ENCODE results near the gene WNT6. TPM values are rescaled to one million over a fixed set of nuclear protein-coding genes. Genes with fewer than 3 reads are reported as not detected.

WNT6 gene
- total RNA-seq, 4 donors from 2014 or later: 1.3 to 4.2 (median 4.0) TPM

DNA sequence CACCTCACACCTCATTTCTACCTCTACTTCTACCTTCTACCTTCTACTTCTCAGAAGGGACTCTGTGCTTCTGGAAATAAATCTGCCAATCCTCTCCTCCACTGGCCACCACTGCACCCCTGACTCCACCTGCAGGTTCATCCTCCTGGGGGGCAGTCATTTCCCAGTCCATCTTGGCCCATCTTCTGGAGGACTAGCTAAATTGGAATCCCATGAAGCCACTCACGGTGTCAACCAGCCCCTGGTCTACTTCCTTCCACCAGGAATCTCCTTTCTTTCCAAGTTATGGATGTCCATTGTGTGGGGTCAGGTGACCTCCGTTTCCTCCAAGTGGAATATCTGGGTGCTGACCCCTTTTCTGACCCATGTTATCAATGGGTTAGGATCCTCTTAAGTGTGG is 24.9 kb downstream of the WNT6 start:
- 95 to 100% methylated on average over 1 to 2 of the region's 2 CpGs for WGBS, 2 donors (ENCODE audit: low coverage in 1 of 2)

DNA sequence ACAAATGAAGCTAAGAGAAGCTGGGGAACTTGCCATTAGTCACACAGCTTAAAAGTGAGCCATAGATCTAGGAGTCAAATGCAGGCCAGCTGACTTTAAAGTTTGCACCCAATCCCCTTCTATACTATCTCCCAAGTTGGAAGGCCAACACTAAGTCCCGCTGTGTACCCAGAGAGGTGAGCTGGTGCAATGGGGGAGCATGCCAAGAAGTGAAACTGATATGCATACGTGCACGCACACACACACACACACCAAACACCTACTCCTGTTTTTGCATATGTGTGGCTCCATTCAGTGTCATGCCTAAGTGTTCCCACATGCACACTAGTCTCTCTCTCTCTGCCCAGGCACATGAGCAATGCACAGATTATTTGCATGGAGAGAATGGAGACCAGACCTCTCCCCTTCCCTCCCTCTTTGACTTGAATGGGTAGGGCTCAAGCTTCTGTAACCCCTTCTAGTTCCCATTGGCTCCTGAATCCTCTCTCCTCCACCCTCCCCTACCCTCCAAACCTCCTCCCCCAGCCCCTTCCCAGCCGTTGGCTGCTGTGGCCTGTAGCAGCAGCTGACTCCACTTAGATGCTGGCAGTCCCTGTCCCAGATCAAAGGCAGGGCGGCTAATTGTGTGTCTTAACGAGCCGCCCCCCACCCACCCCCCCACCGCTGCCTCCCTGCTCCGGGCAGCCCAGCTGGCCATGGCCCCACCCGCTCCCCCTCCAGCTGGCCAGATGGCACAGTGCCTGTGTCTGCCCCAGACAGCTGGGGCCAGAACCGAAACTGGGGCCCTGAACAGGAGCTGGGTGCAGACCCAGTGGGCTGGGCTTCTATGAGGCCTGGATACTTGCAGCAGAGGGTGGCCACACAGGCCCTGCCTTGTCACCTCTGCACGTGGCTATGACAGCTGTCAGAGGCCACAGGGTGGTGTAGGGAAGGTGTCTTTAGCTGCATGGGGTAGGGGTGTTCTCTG is 26.7 kb downstream of the WNT6 start:
- no peak for TF ChIP-seq POLR2A (IDR thresholded peaks at IDR 0.05)
- no peak for TF ChIP-seq POLR2AphosphoS5 (IDR thresholded peaks at IDR 0.05)
- TF ChIP-seq EP300 (IDR thresholded peaks at IDR 0.05): no peak
- TF ChIP-seq, protein P1, sequence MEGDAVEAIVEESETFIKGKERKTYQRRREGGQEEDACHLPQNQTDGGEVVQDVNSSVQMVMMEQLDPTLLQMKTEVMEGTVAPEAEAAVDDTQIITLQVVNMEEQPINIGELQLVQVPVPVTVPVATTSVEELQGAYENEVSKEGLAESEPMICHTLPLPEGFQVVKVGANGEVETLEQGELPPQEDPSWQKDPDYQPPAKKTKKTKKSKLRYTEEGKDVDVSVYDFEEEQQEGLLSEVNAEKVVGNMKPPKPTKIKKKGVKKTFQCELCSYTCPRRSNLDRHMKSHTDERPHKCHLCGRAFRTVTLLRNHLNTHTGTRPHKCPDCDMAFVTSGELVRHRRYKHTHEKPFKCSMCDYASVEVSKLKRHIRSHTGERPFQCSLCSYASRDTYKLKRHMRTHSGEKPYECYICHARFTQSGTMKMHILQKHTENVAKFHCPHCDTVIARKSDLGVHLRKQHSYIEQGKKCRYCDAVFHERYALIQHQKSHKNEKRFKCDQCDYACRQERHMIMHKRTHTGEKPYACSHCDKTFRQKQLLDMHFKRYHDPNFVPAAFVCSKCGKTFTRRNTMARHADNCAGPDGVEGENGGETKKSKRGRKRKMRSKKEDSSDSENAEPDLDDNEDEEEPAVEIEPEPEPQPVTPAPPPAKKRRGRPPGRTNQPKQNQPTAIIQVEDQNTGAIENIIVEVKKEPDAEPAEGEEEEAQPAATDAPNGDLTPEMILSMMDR (IDR thresholded peaks at IDR 0.05): no peak
- H3K27me3 ChIP-seq: peaks cover 41% of the 10 kb centered on the region
- H3K4me1 ChIP-seq: peaks cover 0 to 17% (median 4%) of the 10 kb centered on the region in 3 donors
- no peak overlapping the region for H3K27ac ChIP-seq
- no peak for ATAC-seq
- no peak overlapping the region for H3K4me3 ChIP-seq
- no peaks in the 10 kb centered on the region for H3K9me3 ChIP-seq
- H3K36me3 ChIP-seq: no peaks in the 10 kb centered on the region
- 70% methylated on average over 6 of the region's 12 CpGs; no CpG with 5 or more reads in 1 of the 2 donors for WGBS, 2 donors (ENCODE audit: low coverage in 1 of 2)

More for the DNA sequence above, 24.9 kb downstream of the WNT6 start:
- H3K36me3 ChIP-seq: no peaks in the 10 kb centered on the region
- TF ChIP-seq, protein P1 (IDR thresholded peaks at IDR 0.05): no peak
- TF ChIP-seq POLR2AphosphoS5 (IDR thresholded peaks at IDR 0.05) (no peak), POLR2A (IDR thresholded peaks at IDR 0.05) (no peak), EP300 (IDR thresholded peaks at IDR 0.05) (no peak)
- H3K4me1 ChIP-seq: peaks cover 0 to 32% (median 13%) of the 10 kb centered on the region in 3 donors
- no peak overlapping the region for H3K27ac ChIP-seq
- no peaks in the 10 kb centered on the region for H3K9me3 ChIP-seq
- no peak overlapping the region for H3K4me3 ChIP-seq
- no peak for ATAC-seq
- peaks cover 58% of the 10 kb centered on the region for H3K27me3 ChIP-seq

DNA sequence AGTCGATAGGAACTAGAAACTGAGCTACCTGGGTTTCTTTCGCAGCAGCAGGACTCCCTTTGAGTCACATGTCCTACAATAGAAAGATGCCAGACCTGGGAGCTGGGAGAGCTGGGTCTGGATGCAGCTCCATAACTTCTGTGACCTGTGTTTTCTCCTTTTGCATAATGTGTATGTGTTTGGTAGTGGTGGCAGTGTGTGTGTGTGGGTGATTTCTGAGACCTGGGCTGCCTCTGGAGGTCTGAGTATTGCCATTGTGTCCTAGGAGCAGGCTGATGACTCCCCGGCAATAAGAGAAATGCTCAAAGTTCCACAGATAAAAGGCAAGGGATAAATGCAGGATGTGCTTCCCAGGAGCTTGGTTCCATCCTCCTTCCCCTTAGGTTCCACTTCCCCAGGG is 27.5 kb downstream of the WNT6 start:
- TF ChIP-seq POLR2A (IDR thresholded peaks at IDR 0.05) (no peak), EP300 (IDR thresholded peaks at IDR 0.05) (no peak), POLR2AphosphoS5 (IDR thresholded peaks at IDR 0.05) (no peak)
- TF ChIP-seq, protein P1 (IDR thresholded peaks at IDR 0.05): no peak
- Histone ChIP-seq H3K27ac (no peak overlapping the region), H3K4me3 (no peak overlapping the region), H3K9me3 (no peaks in the 10 kb centered on the region), H3K4me1 (peaks cover 0 to 17% (median 4%) of the 10 kb centered on the region in 3 donors), H3K27me3 (peaks cover 33% of the 10 kb centered on the region), H3K36me3 (no peaks in the 10 kb centered on the region)
- WGBS, 2 donors (ENCODE audit: low coverage in 1 of 2): 80% methylated on average over 1 of the region's 3 CpGs; no CpG with 5 or more reads in 1 of the 2 donors
- no peak for ATAC-seq

DNA sequence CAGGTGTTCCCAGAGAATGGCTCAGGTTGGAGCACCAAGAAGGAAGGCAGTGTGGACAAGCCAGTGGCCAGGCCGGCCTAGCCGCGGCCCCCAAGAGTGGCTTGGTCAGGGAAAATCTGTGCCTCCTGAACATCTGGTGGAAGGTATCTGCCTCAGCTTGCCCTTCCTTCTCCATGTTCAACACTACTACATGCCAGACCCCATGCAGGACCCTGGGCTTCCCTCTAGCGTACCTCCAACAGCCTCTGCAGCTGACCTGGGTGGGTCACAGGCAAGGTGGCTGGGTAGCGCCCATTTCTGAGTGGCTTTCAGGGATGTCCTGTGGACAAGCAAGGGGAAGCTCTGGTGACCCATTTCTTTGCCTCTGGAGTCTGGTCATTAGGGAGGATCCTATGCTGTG is 28.7 kb downstream of the WNT6 start:
- ATAC-seq: no peak

DNA sequence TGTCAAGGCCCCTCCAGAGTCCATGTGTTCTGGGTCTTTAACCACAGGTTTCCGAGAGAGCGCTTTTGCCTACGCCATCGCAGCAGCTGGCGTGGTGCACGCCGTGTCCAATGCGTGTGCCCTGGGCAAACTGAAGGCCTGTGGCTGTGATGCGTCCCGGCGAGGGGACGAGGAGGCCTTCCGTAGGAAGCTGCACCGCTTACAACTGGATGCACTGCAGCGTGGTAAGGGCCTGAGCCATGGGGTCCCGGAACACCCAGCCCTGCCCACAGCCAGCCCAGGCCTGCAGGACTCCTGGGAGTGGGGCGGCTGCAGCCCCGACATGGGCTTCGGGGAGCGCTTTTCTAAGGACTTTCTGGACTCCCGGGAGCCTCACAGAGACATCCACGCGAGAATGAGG is 30.3 kb downstream of the WNT6 start:
- Histone ChIP-seq H3K27me3 (peaks cover 35% of the 10 kb centered on the region), H3K4me3 (no peak overlapping the region), H3K4me1 (peaks cover 0 to 17% (median 4%) of the 10 kb centered on the region in 3 donors), H3K9me3 (no peaks in the 10 kb centered on the region), H3K27ac (no peak overlapping the region), H3K36me3 (no peaks in the 10 kb centered on the region)
- TF ChIP-seq POLR2AphosphoS5 (IDR thresholded peaks at IDR 0.05) (no peak), POLR2A (IDR thresholded peaks at IDR 0.05) (no peak), EP300 (IDR thresholded peaks at IDR 0.05) (no peak)
- TF ChIP-seq, protein P1 (IDR thresholded peaks at IDR 0.05): no peak
- WGBS, 2 donors (ENCODE audit: low coverage in 1 of 2): no CpG with 5 or more reads among the region's 23 CpGs
- no peak for ATAC-seq

More for the DNA sequence above, 28.7 kb downstream of the WNT6 start:
- WGBS, 2 donors (ENCODE audit: low coverage in 1 of 2): 96% methylated on average over 5 of the region's 5 CpGs; no CpG with 5 or more reads in 1 of the 2 donors
- TF ChIP-seq EP300 (IDR thresholded peaks at IDR 0.05) (no peak), POLR2AphosphoS5 (IDR thresholded peaks at IDR 0.05) (no peak)
- H3K27me3 ChIP-seq: peaks cover 33% of the 10 kb centered on the region
- H3K4me1 ChIP-seq: peaks cover 0 to 20% (median 4%) of the 10 kb centered on the region in 3 donors
- H3K9me3 ChIP-seq: no peaks in the 10 kb centered on the region
- no peak overlapping the region for H3K27ac ChIP-seq
- no peak overlapping the region for H3K4me3 ChIP-seq
- H3K36me3 ChIP-seq: no peaks in the 10 kb centered on the region
